PC-3 (cell line): Measurements from ENCODE around the gene CDC42EP2. TPM values are rescaled to one million over a fixed set of nuclear protein-coding genes. Genes with fewer than 3 reads are reported as not detected.

ENCODE experiments used
- ATAC-seq: fragments of 200-7000 bp; cut with Tn5 transposase; 2 replicates; pipeline ENCODE4 v1.9.1; 2020; ENCODE audit warnings: mild to moderate bottlenecking, moderate library complexity
- BruUV-seq: library from RNA; stranded (reverse); fragments of 400-500 nt; replicated peaks from 2 replicates; lab custom pipeline; 2021; lab: Mats Ljungman, UMichigan
- CTCF ChIA-PET: fragments of 300-600 bp; sonication (Branson Sonifier 250); formaldehyde crosslinking; loops from one replicate; lab custom pipeline; 2022; ENCODE audit warnings: antibody characterized with exemption; lab: Charles Lee
- POLR2A ChIA-PET: fragments of 300-600 bp; sonication (Branson Sonifier 250); formaldehyde crosslinking; loops from one replicate; lab custom pipeline; 2022; ENCODE audit warnings: antibody characterized with exemption; ENCODE audit not compliant: unreplicated experiment; lab: Charles Lee
- DNase-seq: peaks from one replicate; pipeline ENCODE4 v3.0.0-alpha.2; 2015
- H2AFZ ChIP-seq: fragments of 300-600 bp; sonication (generic); 2 replicates; pipeline ENCODE4 v1.6.0; 2016; ENCODE audit warnings: antibody characterized with exemption, low read length
- H3F3A ChIP-seq: fragments of 300-600 bp; sonication (generic); one replicate; pipeline ENCODE4 v1.6.0; 2017; ENCODE audit warnings: antibody characterized with exemption, low read length, control low read depth, mild to moderate bottlenecking; ENCODE audit not compliant: unreplicated experiment
- H3K27ac ChIP-seq: fragments of 300-600 bp; sonication (generic); 2 replicates; pipeline ENCODE4 v1.5.1; 2016; ENCODE audit warnings: mild to moderate bottlenecking, low read length
- H3K27me3 ChIP-seq: fragments of 300-600 bp; sonication (generic); 2 replicates; pipeline ENCODE4 v1.6.1; 2016; ENCODE audit warnings: low read length, mixed read lengths
- H3K36me3 ChIP-seq: fragments of 300-600 bp; sonication (generic); 2 replicates; pipeline ENCODE4 v1.6.1; 2016; ENCODE audit warnings: low read depth, mixed run types, low read length, mixed read lengths
- H3K4me1 ChIP-seq: fragments of 300-600 bp; sonication (generic); 2 replicates; pipeline ENCODE4 v1.5.1; 2016; ENCODE audit warnings: low read length; ENCODE audit not compliant: insufficient read depth
- H3K4me2 ChIP-seq: fragments of 300-600 bp; sonication (generic); 2 replicates; pipeline ENCODE4 v1.6.0; 2016; ENCODE audit warnings: low read length
- H3K4me3 ChIP-seq: fragments of 300-600 bp; sonication (generic); 2 replicates; pipeline ENCODE4 v1.5.1; 2016; ENCODE audit warnings: mild to moderate bottlenecking, low read length, mixed read lengths
- H3K79me2 ChIP-seq: fragments of 300-600 bp; sonication (generic); 2 replicates; pipeline ENCODE4 v1.6.1; 2017; ENCODE audit warnings: low read length, mixed read lengths
- H3K9ac ChIP-seq: fragments of 300-600 bp; sonication (generic); 2 replicates; pipeline ENCODE4 v1.6.0; 2016; ENCODE audit warnings: mild to moderate bottlenecking, low read length
- H3K9me2 ChIP-seq: fragments of 300-600 bp; sonication (generic); replicated peaks from 2 replicates; pipeline ENCODE4 v1.6.1; 2016; ENCODE audit warnings: mixed run types, low read length, mixed read lengths
- H3K9me3 ChIP-seq: fragments of 300-600 bp; sonication (generic); 2 replicates; pipeline ENCODE4 v1.6.1; 2016; ENCODE audit warnings: low read length, mixed read lengths
- H4K20me1 ChIP-seq: fragments of 300-600 bp; sonication (generic); 2 replicates; pipeline ENCODE4 v1.6.1; 2016; ENCODE audit warnings: low read length, mixed read lengths
- CTCF ChIP-seq: fragments of 300-600 bp; sonication (generic); conservative IDR thresholded peaks from 2 replicates; pipeline ENCODE4 v1.5.1; 2017; ENCODE audit warnings: antibody characterized with exemption, low read depth, mild to moderate bottlenecking, low read length
- EZH2 ChIP-seq: fragments of 300-600 bp; sonication (generic); IDR thresholded peaks from one replicate; pipeline ENCODE4 v1.6.1; 2017; ENCODE audit warnings: antibody characterized with exemption, mild to moderate bottlenecking, low read length; ENCODE audit not compliant: unreplicated experiment
- EZH2phosphoT487 ChIP-seq: fragments of 300-600 bp; sonication (generic); IDR thresholded peaks from 2 replicates; pipeline ENCODE4 v1.6.1; 2018; ENCODE audit warnings: mild to moderate bottlenecking, antibody characterized with exemption, low read length, borderline replicate concordance
- intact Hi-C: fragments of 100-400 bp; cut with micrococcal nuclease; formaldehyde crosslinking; loops from 2 replicates; pipeline ENCODE4 v1.9.0; 2023
- total RNA-seq: library from RNA; depleted of rRNA; stranded (reverse); fragments of >200 nt; gene quantifications from 2 replicates; pipeline ENCODE4 v1.2.3, GENCODE V29; 2014

The CDC42EP2 gene
- total RNA-seq, 1 experiment from 2014 or later = 25.7 TPM

- TF ChIP-seq EZH2phosphoT487 = no peak
- TF ChIP-seq EZH2 = no peak
- TF ChIP-seq CTCF = no peak
- peak overlapping the region; percentile 76 for H3K9ac ChIP-seq
- H3K4me2 ChIP-seq = peak overlapping the region; percentile 66
- peaks cover 32% of the 10 kb centered on the region for H3F3A ChIP-seq
- intact Hi-C loops = no loop called here
- TSS peak; percentile 88 for BruUV-seq
- ChIA-PET CTCF (interaction anchor here (0.6 to 1.5 kb wide), 5 partner anchors 11 to 47 kb away, joined by 3 to 8 read pairs (median 5); no protein-coding TSS in a partner anchor), POLR2A (interaction anchor here (0.5 to 1.5 kb wide), 8 partner anchors 10 to 500 kb away, joined by 3 to 10 read pairs (median 4); partner anchors contain the start of genes DPF2 and NEAT1)
- H2AFZ ChIP-seq = no peak overlapping the region
- H3K79me2 ChIP-seq = no peaks in the 10 kb centered on the region
- DNase-seq (peak; percentile 93), ATAC-seq (peak; percentile 73)
- H3K9me3 ChIP-seq = no peaks in the 10 kb centered on the region
- peaks cover 57% of the 10 kb centered on the region for H3K4me1 ChIP-seq
- H4K20me1 ChIP-seq = no peaks in the 10 kb centered on the region
- peak overlapping the region; percentile 96 for H3K27ac ChIP-seq
- no peaks in the 10 kb centered on the region for H3K27me3 ChIP-seq
- no peaks in the 10 kb centered on the region for H3K9me2 ChIP-seq
- H3K36me3 ChIP-seq = peaks cover 69% of the 10 kb centered on the region
- H3K4me3 ChIP-seq = peak overlapping the region; percentile 21; the same call in 1 of the 2 replicates
These were observed 34.8 kb upstream of the CDC42EP2 start for GRCh38 chr11:65279741-65280440.

- CTCF ChIA-PET = interaction anchor here (1.0 to 1.5 kb wide), 2 partner anchors 35 to 47 kb away, joined by 5 to 8 read pairs; no protein-coding TSS in a partner anchor
These were observed 34.0 kb upstream of the CDC42EP2 start for GRCh38 chr11:65280646-65281045.

More at GRCh38 chr11:65280646-65281045, 34.0 kb upstream of the CDC42EP2 start:
- Histone ChIP-seq H3K4me2 (peak overlapping the region; percentile 66), H3K27ac (peak overlapping the region; percentile 96), H3K9ac (peak overlapping the region; percentile 76), H3K9me2 (no peaks in the 10 kb centered on the region), H2AFZ (no peak overlapping the region), H3K27me3 (no peaks in the 10 kb centered on the region), H3K4me3 (no peak overlapping the region), H3K79me2 (no peaks in the 10 kb centered on the region), H4K20me1 (no peaks in the 10 kb centered on the region), H3F3A (peaks cover 25% of the 10 kb centered on the region), H3K4me1 (peaks cover 50% of the 10 kb centered on the region), H3K36me3 (peaks cover 71% of the 10 kb centered on the region), H3K9me3 (no peaks in the 10 kb centered on the region)
- ATAC-seq (no peak), DNase-seq (peak; percentile 24)
- TF ChIP-seq EZH2phosphoT487 (no peak), CTCF (no peak), EZH2 (no peak)
- POLR2A ChIA-PET = interaction anchor here (0.6 to 1.5 kb wide), 4 partner anchors 19 to 224 kb away, joined by 3 to 10 read pairs (median 4); partner anchors contain the start of genes NEAT1 and POLA2
- intact Hi-C loops = no loop called here
- no TSS peak for BruUV-seq
